CD4-positive, alpha-beta T cell treated with Interleukin-12 subunit alpha and Interleukin-12 subunit beta, for 1 hour (primary cell): ENCODE data around the gene ZNF664.
A peak's percentile ranks its signal among the peaks of the same experiment; 100 is the strongest.

Source experiments
- DNase-seq: peaks from one replicate; pipeline ENCODE4 v3.0.0-alpha.2; 2020

ZNF664 gene

DNA sequence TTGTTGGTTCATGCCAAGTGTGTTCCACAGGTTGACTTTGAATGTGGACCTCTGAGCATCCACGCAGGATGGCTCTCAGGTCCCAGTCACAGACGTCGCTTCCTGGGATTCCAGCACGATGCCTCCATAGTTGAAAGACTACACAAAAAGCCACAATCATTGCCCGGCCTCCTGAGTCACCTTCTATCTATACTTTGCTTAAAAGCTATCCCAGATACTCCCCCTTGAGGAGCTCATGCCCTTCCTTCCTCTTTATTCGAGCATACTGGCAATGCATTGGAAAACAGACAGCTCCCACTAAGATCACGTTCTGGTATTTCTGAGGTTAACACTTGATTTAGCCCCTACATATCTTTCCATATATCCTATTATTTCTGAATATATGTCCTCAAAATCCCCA lies 40.1 kb downstream of the ZNF664 start:
- DNase-seq = no peak

DNA sequence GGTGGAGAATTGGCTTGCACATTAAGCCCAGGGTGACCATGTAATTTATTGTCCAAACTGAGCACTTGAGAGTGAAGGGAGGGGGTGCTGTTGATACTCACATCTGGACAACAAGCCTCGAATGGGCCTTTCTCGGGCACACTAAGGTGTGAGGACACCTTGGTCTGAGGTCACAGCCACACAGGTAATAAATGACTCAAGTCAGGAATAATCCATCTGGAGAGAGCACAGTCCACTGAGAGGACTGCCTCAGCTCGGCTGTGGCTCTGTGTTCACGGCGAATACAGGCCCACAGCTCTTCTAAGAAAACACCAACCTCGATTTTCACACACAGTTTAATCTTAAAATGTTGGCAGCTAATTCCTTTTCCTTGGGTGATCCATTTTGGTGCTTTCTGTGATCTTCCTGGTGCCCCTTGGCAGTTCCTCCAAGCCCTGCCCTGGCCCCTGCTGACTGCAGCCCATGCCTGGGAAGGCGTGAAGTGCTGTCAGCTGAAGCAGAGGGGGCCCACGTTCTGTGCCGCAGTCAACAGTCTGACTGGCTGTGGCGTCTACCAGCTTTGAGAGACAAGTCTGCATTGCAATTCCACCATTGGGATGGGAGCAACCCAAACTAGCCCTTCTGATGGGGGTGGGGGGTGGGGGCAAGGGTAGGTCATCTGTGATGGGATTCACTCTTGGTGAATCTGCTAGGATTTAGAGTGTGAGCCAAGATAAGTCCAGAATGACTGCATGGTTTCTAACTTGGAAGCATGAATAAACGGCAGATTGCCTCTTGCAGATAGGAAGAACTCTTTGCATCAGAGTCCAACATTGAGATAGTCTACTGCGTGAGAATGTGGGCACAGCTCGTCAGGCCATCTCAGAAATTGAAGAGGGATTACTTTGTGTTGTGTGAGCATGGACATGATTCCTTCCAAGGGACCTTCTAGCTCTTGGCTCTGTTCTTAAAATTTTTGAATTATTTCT lies 42.8 kb downstream of the ZNF664 start:
- no peak for DNase-seq

GRCh38 chr12:124017064-124017463 lies 44.0 kb downstream of the ZNF664 start:
- DNase-seq = no peak

GRCh38 chr12:124018539-124018938 lies 45.5 kb downstream of the ZNF664 start:
- no peak for DNase-seq

DNA sequence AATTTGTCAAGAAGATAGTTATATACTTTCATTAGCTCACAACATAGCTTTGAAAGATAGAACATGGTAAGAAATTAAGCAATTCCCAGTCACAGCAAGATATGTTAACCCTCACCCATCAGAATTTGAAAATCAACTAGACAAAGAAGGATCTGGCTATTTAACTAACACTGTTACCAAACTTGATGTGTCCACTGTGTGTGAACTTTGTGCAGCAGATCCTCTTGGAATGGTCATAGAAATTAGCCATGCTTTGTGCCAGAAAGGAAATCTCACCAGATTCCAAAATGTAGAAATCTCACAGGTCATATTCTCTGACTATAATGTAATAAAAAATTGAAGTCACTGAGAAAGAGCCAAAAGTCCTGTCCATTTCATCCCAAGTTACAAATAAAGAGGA lies 46.1 kb downstream of the ZNF664 start:
- no peak for DNase-seq

- no peak for DNase-seq
Observed at GRCh38 chr12:124020514-124020949, 47.5 kb downstream of the ZNF664 start.

DNA sequence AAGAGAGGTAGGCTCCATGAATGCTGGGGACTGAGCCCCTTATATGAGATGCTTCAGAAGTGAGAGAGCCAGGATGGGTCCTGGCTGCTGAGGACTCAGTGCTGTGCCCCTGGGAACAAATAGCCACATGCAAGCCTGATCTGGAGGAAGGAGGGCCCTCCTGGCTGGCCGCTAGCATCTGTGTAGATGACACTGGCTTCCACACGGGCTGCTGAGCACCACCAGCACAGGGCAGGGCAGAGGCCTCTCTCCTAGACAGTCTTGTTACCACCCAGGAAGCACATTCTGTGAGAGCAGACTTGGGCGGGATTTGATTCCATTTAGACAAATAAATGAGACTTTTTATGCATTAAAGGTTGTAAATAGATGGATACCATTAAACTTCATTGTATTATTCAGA lies 48.0 kb downstream of the ZNF664 start:
- no peak for DNase-seq

DNA sequence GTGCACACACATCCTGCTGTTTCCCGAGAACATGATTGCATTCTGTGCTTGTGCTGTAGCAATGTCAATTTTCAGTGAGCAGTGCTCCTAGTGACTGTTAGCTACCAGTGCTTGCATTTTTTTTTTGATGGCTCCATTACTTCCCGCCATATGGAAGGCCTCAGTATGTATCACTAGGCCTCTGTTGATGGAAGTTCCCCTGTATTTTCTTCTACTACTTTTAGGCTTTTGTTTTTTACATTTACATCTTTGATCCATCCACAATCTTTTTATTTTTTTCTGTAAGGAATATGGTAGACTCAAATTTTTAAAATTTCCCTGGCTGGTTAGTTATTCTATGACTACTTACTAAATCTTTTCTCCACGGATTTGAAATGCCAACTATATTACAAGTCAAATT lies 49.1 kb downstream of the ZNF664 start:
- DNase-seq = no peak

DNA sequence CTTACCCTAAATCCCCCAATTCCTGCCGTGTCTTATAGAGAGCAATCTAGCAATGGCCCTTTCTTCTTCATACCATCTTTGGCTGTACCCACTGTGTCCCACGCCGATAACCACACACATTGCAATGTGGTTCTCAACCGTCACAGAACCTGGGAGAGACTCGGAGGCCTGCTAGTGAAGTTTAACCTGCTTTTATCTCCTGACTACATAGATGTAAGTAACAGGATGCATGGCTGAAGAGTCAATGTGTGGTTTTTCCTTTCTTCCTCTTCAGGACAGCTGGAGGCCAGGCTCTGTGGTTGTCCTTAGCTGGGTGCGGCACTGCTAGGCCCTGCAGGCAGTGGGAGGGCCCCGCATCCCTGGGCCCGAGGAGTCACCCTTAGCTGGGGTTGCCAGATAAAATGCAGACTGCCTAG lies 51.3 kb downstream of the ZNF664 start:
- DNase-seq = no peak

DNA sequence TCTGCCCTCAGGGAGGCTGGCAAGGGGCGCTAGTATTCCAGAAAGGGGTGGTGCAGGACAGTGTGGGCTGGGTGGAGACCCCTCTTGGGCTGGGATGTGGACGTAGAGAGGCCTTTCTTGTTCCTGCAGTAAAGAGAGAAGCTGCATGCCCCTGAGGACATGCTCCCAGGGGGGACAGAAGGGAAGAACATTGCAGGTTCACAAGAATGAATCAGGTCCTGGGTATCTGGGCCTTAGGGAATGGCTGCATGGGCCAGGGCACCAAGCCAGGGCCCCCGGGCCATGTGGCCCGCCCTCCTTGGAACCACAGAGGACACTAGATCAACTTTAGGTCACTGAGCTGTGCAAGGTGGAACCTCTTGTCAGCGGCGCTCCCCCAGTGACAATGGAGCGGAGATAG lies 51.8 kb downstream of the ZNF664 start:
- no peak for DNase-seq

- no peak for DNase-seq
Observed at GRCh38 chr12:124025661-124026060, 52.6 kb downstream of the ZNF664 start.

DNA sequence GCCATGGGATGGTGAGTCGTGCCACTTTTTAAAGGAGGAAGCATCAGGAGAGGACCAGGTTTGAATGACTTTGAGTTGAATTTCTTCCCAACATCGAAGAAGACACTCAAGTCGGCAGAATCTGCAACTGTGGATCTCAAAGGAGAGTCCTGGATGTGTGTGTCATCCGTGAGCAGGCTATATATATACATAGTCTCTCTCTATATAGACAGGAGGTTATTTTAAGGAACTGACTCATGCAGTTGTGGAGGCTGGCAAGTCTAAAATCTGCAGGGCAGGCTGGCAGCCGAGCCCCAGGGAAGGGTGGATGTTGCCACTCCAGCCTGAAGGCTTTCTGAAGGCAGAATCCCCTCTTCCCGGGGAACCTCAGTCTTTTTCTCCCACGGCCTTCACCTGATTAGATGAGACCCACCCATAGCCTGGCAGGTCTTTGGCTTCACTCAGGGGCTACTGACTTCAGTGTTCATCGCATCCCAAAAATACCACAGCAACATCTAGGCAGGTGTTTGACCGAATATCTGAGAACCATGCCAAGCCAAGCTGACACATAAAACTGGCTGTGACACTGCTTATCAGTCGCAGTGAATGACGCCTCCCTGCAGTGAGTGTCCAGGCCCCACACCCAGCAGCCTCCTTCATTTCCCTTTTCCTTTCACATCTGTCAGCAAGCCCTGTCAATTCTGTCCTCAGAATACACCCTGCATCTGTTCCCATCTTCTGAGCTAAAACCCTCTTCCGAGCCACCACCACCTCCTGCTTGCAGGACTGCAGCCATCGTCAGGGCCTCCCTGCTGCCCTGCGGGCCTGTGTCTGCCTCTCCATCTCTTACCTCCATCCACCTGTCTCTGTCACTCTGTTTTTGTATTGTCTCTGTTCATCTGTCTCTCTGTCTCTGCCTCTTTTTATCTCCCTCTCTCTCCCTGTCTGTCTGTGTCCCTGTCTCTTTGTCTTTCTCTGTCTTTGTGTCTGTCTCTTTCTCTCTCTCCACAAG lies 54.0 kb downstream of the ZNF664 start:
- DNase-seq = no peak

GRCh38 chr12:124027753-124028554 lies 54.9 kb downstream of the ZNF664 start:
- no peak for DNase-seq

- DNase-seq = no peak
Observed at GRCh38 chr12:124028555-124028925, 55.5 kb downstream of the ZNF664 start.

DNA sequence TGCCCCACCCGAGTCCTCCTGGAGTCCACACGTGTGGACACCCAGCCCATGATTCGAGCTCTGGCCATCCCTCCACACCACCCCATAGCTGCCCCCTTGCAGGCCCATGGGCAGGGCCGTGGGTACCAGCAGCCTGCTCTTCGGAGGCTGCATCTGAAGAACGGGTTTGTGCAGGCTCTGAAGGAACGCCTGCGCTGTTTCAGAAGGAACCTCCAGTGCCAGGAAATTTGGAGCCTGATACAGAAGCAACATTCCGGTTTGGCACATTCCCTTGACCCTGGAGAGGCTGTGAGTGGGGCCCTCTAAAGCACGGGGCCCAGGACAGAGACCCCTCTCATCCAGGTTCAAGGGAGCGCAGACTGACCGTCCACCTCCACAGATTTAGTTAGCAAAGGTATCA lies 57.0 kb downstream of the ZNF664 start:
- no peak for DNase-seq

DNA sequence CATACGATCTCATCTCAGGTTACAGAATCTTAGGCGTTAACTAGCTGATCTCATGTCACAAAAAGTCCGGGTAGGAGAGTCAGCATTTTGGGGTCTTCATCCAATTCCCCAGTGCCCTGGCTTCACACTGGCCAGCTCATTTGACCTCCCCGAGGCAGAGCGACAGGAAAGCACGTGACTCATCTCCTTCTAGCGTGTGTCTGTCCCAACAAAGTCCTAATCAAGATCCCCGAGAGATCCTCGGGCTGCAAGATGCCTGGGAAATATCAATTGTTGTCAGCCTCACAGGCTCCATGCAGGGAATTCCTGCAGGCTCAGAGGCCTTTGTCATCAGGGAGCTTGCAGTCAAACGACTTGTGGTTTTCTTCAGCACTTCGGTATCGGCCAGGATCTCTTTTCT lies 57.5 kb downstream of the ZNF664 start:
- DNase-seq = no peak

DNA sequence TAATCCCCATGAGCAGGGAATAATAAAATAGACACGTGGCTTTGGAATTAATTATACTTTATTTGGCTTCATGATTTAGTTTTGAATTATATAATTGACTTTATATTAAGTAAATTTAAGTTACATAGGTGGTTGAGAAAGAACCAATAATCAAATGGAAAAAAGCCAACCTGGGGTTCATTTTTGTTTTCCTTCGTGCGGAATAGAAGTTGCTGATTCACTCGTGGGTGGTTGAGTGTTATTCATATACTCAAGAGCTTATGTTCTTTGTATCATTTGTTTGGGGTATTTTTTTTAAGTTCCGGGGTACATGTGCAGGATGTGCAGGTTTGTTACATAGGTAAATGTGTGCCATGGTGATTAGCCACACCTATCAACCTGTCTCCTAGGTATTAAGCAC lies 58.0 kb downstream of the ZNF664 start:
- no peak for DNase-seq

- peak; percentile 35 for DNase-seq
Observed at GRCh38 chr12:124032265-124032886, 59.4 kb downstream of the ZNF664 start.

DNA sequence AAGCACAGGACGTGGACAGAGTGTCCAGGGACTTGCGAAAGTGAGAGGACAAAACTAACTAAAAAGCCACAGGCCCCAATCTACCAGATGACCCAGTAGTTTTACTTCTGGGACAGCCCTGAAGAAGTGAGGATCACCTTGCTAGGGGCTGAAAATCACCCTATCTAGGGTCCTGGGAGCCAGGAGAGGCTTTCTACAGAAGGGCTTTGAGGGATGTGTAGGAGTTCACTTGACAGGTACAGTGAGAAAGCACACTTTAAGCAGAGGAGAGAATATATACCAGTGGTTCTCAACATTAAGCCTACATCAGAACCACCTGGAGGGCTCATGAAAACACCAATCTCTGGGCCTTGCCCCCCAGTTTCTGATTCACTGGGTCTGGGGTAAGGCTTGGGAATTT lies 60.8 kb downstream of the ZNF664 start:
- DNase-seq = no peak

DNA sequence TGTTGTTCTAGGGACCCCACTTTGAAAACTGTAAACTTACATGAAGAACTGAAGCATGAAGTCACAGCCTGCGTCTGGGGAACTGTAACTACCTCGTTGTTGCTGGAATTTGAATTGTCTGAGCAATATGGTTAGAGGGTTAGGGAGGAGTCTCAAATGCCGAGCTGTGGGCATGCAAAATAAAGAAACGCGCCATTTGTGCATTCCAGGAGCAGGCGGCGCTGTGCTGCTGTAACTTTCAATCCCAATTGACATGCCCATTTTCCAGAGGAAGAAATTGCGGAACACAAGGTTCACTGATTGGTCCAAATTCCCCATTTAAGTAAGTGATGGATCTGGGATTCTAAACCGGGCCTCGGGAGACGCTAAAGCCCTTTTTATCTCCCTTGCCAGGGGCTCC lies 61.3 kb downstream of the ZNF664 start:
- no peak for DNase-seq

DNA sequence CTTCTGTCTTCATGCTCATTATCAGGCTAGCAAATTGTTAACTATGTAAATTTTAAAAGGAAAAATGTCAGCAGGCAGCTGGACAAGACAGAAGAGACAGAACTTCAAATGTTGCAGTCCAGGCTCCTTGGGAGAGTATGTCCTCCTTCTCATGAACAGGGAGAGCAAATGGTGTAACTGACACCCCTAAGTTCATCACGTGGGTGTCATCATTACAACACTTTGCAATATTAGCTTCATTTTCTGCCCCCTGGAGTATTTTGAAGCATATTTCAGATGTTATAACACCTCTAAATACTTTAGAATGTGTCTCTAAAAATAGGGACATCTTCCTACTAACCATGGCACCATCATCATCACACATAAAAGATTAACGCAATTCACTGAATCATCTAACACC lies 62.1 kb downstream of the ZNF664 start:
- no peak for DNase-seq

- no peak for DNase-seq
Observed at GRCh38 chr12:124036171-124036598, 63.2 kb downstream of the ZNF664 start.
